K562 (cell line): ENCODE data around the gene ASRGL1. TPM values are rescaled to one million over a fixed set of nuclear protein-coding genes. Genes with fewer than 3 reads are reported as not detected.

Experiments used
- ATF6 ChIP-seq: sonication (generic); formaldehyde crosslinking; IDR thresholded peaks from 2 replicates; pipeline ENCODE4 v1.4.0; 2020; ENCODE audit warnings: mild to moderate bottlenecking, missing genetic modification reagents
- BDP1 ChIP-seq: IDR thresholded peaks from 3 replicates; pipeline ENCODE4 v1.6.1; 2011; ENCODE audit not compliant: insufficient read length, insufficient read depth
- CAMTA2 ChIP-seq: fragments of 250-450 bp; sonication (Bioruptor Pico); conservative IDR thresholded peaks from 2 replicates; pipeline ENCODE4 v1.5.1; 2022
- CCNT2 ChIP-seq: IDR thresholded peaks from 2 replicates; pipeline ENCODE4 v1.6.1; 2011; ENCODE audit warnings: borderline replicate concordance, low read depth, mild to moderate bottlenecking, moderate library complexity, mixed read lengths, low read length; ENCODE audit not compliant: insufficient read length; ENCODE audit errors: extremely low read depth
- EWSR1 ChIP-seq: fragments of 450-650 bp; IDR thresholded peaks from 2 replicates; pipeline ENCODE4 v1.6.1; 2018; ENCODE audit warnings: borderline replicate concordance, mild to moderate bottlenecking, low read depth, moderate library complexity; ENCODE audit not compliant: partially characterized antibody
- GATA2 ChIP-seq: sonication (generic); formaldehyde crosslinking; IDR thresholded peaks from 2 replicates; pipeline ENCODE4 v1.4.0; 2020; ENCODE audit warnings: mild to moderate bottlenecking, missing genetic modification reagents
- GTF2A2 ChIP-seq: IDR thresholded peaks from 2 replicates; pipeline ENCODE4 v1.6.1; 2016; ENCODE audit warnings: mild to moderate bottlenecking, missing genetic modification characterization, missing compliant biosample characterization
- HMBOX1 ChIP-seq: sonication (generic); IDR thresholded peaks from 2 replicates; pipeline ENCODE4 v1.6.1; 2016
- MECOM ChIP-seq: fragments of 250-450 bp; sonication (Bioruptor Pico); IDR thresholded peaks from 2 replicates; pipeline ENCODE4 v1.8.0; 2022; ENCODE audit warnings: inconsistent platforms
- MEF2D ChIP-seq: conservative IDR thresholded peaks from 2 replicates; pipeline ENCODE4 v1.6.1; 2016; ENCODE audit warnings: low read depth, missing genetic modification characterization, missing compliant biosample characterization
- SAFB2 ChIP-seq: fragments of 200-400 bp; formaldehyde crosslinking; IDR thresholded peaks from 2 replicates; pipeline ENCODE4 v1.6.1; 2018; ENCODE audit warnings: borderline replicate concordance, low read length, low read depth, moderate library complexity; ENCODE audit not compliant: severe bottlenecking
- SAP30 ChIP-seq: fragments of 200-600 bp; sonication (generic); IDR thresholded peaks from 2 replicates; pipeline ENCODE4 v1.6.1; 2012; ENCODE audit warnings: borderline replicate concordance, low read depth, mild to moderate bottlenecking, moderate library complexity, low read length, control low read depth, inconsistent platforms; ENCODE audit not compliant: insufficient read depth, poor library complexity, severe bottlenecking
- SNAPC5 ChIP-seq: fragments of 250-450 bp; sonication (Bioruptor Pico); IDR thresholded peaks from 2 replicates; pipeline ENCODE4 v1.8.0; 2021; ENCODE audit warnings: moderate library complexity, mild to moderate bottlenecking, inconsistent platforms
- TCFL5 ChIP-seq: fragments of 250-450 bp; sonication (Bioruptor Pico); conservative IDR thresholded peaks from 2 replicates; pipeline ENCODE4 v1.6.1; 2021; ENCODE audit warnings: mild to moderate bottlenecking, moderate library complexity, matching md5 sums
- ZHX1 ChIP-seq: fragments of 150-350 bp; conservative IDR thresholded peaks from 2 replicates; pipeline ENCODE4 v1.6.1; 2014; ENCODE audit warnings: low read length
- ZNF134 ChIP-seq: fragments of 250-450 bp; sonication (Bioruptor Pico); conservative IDR thresholded peaks from 2 replicates; pipeline ENCODE4 v1.4.0; 2020
- ZNF445 ChIP-seq: fragments of 250-450 bp; sonication (Bioruptor Pico); IDR thresholded peaks from 2 replicates; pipeline ENCODE4 v1.4.0; 2020; ENCODE audit warnings: low read depth, mild to moderate bottlenecking, moderate library complexity
- ZNF79 ChIP-seq: fragments of 250-450 bp; sonication (Bioruptor Pico); IDR thresholded peaks from 2 replicates; pipeline ENCODE4 v1.4.0; 2020; ENCODE audit warnings: low read depth, mild to moderate bottlenecking, moderate library complexity
- polyA plus RNA-seq, 8 experiments: library from polyadenylated mRNA; depleted of rRNA in 4 of 8; stranded (reverse) in 5 of 8; unstranded in 3 of 8; fragments of >200 nt; fragmentation: Nextera tagmentation in 2 of 8; fragmentation: Illumina TruSeq in 1 of 8; extraction: Ambion mirVana in 2 of 8; extraction: Trizol in 1 of 8; gene quantifications; 2 replicates each; pipeline versions ENCODE4 v1.2.1 to v1.2.3, GENCODE V29; 2011 to 2014; ENCODE audit warnings: inconsistent platforms in 1 of 8, missing spikeins in 1 of 8
- total RNA-seq, 7 experiments: library from RNA; depleted of rRNA in 6 of 7; stranded (reverse); fragments of >200 nt in 6 of 7; fragmentation: Illumina TruSeq in 2 of 7; extraction: Trizol in 2 of 7; gene quantifications; 2 replicates each; pipeline versions ENCODE4 v1.2.1 to v1.2.3, GENCODE V29; 2011 to 2021; ENCODE audit warnings: low replicate concordance in 1 of 7

ASRGL1 gene
- total and polyA plus RNA-seq, 9 of the 15 experiments (the other 6 are each of a cell fraction or from before 2014, with no cell fraction given): 3.1 to 23.0 (median 11.2) TPM

- TF ChIP-seq SAFB2 (no peak), SAP30 (no peak), CCNT2 (no peak), ZHX1 (no peak), ZNF79 (CRISPR knock-in tag) (peak; percentile 82), CAMTA2 (CRISPR knock-in tag) (0 out of 2 replicates have a peak, but pooled peaks have one; percentile 19), GATA2 (CRISPR knock-in tag) (no peak), ZNF445 (CRISPR knock-in tag) (no peak), HMBOX1 (peak; percentile 23; the same call in 1 of the 2 replicates), MECOM (CRISPR knock-in tag) (0 out of 2 replicates have a peak, but pooled peaks have one; percentile 23), ZNF134 (CRISPR knock-in tag) (no peak), TCFL5 (peak; percentile 62; the same call in 1 of the 2 replicates), ATF6 (CRISPR knock-in tag) (no peak), EWSR1 (no peak), BDP1 (no peak), MEF2D (tag) (peak; percentile 85; the same call in 1 of the 2 replicates), GTF2A2 (tag) (no peak), SNAPC5 (CRISPR knock-in tag) (no peak)
These were observed 91.8 kb downstream of the ASRGL1 start (continued) for GRCh38 chr11:62428871-62429560.
